Bronchial epithelial cell (primary cell): ENCODE results near the gene SORCS2. TPM values are rescaled to one million over a fixed set of nuclear protein-coding genes. Genes with fewer than 3 reads are reported as not detected.
A peak's percentile ranks its signal among the peaks of the same experiment; 100 is the strongest.

ENCODE experiments used
- DNase-seq: peaks from one replicate; pipeline ENCODE4 v3.0.0-alpha.2; 2010; ENCODE audit warnings: low read depth
- FAIRE-seq: peaks from 2 replicates; lab custom pipeline; 2011; peaks lifted over from hg19 to GRCh38; lab: Jason Lieb, UNC
- H3K27me3 ChIP-seq: 2 replicates; pipeline ENCODE4 v1.5.1; 2011; ENCODE audit warnings: low read length; ENCODE audit not compliant: control insufficient read depth, insufficient read depth
- H3K36me3 ChIP-seq: 2 replicates; pipeline ENCODE4 v1.5.1; 2011; ENCODE audit warnings: low read length; ENCODE audit not compliant: control insufficient read depth, insufficient read depth
- H3K4me3 ChIP-seq: 2 replicates; pipeline ENCODE4 v1.5.1; 2011; ENCODE audit warnings: mild to moderate bottlenecking, low read depth, low read length, control low read depth
- total RNA-seq: library from RNA; depleted of rRNA; stranded (reverse); fragments of >200 nt; gene quantifications from 2 replicates; pipeline ENCODE4 v1.2.1, GENCODE V29; 2014
- TF ChIP-seq, protein P1 (sequence below): IDR thresholded peaks from 2 replicates; pipeline ENCODE4 v1.5.1; 2011; ENCODE audit warnings: mild to moderate bottlenecking, moderate library complexity, low read length, control low read depth, inconsistent platforms; ENCODE audit not compliant: insufficient read depth, severe bottlenecking

SORCS2 gene
- total RNA-seq, 1 donor from 2014 or later: under 0.01 TPM

GRCh38 chr4:7196288-7196651, 3.9 kb downstream of the SORCS2 start:
- FAIRE-seq: no peak
- Histone ChIP-seq H3K36me3 (no peaks in the 10 kb centered on the region), H3K27me3 (peaks cover 29% of the 10 kb centered on the region), H3K4me3 (no peak overlapping the region)
- TF ChIP-seq, protein P1, sequence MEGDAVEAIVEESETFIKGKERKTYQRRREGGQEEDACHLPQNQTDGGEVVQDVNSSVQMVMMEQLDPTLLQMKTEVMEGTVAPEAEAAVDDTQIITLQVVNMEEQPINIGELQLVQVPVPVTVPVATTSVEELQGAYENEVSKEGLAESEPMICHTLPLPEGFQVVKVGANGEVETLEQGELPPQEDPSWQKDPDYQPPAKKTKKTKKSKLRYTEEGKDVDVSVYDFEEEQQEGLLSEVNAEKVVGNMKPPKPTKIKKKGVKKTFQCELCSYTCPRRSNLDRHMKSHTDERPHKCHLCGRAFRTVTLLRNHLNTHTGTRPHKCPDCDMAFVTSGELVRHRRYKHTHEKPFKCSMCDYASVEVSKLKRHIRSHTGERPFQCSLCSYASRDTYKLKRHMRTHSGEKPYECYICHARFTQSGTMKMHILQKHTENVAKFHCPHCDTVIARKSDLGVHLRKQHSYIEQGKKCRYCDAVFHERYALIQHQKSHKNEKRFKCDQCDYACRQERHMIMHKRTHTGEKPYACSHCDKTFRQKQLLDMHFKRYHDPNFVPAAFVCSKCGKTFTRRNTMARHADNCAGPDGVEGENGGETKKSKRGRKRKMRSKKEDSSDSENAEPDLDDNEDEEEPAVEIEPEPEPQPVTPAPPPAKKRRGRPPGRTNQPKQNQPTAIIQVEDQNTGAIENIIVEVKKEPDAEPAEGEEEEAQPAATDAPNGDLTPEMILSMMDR: no peak
- DNase-seq: no peak

GRCh38 chr4:7196736-7197135, 4.4 kb downstream of the SORCS2 start:
- no peaks in the 10 kb centered on the region for H3K36me3 ChIP-seq
- no peak for DNase-seq
- FAIRE-seq: peak; percentile 72
- TF ChIP-seq, protein P1: no peak
- peaks cover 29% of the 10 kb centered on the region for H3K27me3 ChIP-seq
- H3K4me3 ChIP-seq: no peak overlapping the region

GRCh38 chr4:7197910-7198309, 5.6 kb downstream of the SORCS2 start:
- FAIRE-seq (no peak), DNase-seq (no peak)
- TF ChIP-seq, protein P1: no peak
- no peak overlapping the region for H3K4me3 ChIP-seq
- peaks cover 29% of the 10 kb centered on the region for H3K27me3 ChIP-seq
- no peaks in the 10 kb centered on the region for H3K36me3 ChIP-seq

GRCh38 chr4:7198440-7199128, 6.2 kb downstream of the SORCS2 start:
- H3K36me3 ChIP-seq: no peaks in the 10 kb centered on the region
- FAIRE-seq: no peak
- TF ChIP-seq, protein P1: no peak
- H3K4me3 ChIP-seq: no peak overlapping the region
- no peak for DNase-seq
- peaks cover 22% of the 10 kb centered on the region for H3K27me3 ChIP-seq

DNA sequence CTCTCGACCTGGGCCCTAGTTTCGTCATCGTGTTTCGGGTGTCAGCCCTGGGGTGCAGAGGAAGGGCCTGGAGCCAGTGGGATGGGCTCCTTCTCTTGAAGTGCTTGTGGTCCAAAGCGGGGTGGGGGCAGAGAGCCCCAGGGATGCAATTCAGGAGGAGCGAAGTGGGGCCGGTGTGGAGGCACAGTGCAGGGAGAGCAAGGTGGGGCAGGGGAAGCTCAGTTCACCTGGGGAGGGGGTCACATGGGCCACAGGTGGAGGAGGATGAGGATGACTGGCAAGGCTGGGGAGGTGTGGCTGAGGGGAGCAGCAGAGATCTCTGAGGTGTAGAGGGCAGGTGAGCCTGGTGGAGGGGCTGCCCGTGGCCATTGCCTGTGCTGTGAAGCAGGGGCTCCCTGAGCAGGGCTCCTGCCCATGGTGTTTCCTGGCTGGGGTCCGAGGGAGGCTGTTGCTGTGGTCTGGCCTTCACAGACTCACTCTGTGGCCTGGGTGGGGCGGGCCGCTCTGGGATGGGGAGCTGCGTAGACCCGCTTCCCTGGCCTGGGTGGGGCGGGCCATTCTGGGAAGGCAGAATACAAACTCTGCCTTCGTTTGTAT, 6.9 kb downstream of the SORCS2 start:
- Histone ChIP-seq H3K36me3 (no peaks in the 10 kb centered on the region), H3K27me3 (peaks cover 16% of the 10 kb centered on the region), H3K4me3 (no peak overlapping the region)
- TF ChIP-seq, protein P1: no peak
- DNase-seq: no peak
- no peak for FAIRE-seq
